ENCODE data around the gene HAPLN2.
"Not testable (repeated sequence)": the region's sequence is repeated elsewhere in the genome, so short reads cannot be mapped to it uniquely, and the experiment has no call there.

The HAPLN2 gene

GRCh38 chr1:156616463-156616862, 2.8 kb upstream of the HAPLN2 start:
- DNase-seq (ENCODE audit: low read depth in 2 of 3, low spot score in 1 of 3), result no peak

DNA sequence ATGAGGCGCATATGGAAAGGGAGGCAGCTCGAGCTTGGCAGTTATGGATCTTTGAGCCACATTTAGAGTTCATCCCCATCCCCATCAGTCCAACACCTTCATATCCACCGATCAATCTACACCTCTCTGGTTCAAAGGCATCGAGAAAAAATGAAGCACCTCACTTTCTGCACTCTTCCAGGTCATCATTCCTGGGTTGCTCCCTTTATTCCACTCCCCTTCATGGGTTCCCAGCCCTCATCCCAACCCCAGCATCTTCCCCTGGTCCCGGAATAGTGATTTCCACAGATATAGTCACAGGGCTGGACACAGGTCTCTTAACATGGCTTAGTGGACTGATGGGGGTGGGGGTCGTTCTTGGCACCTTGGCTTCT, 354 bp downstream of the HAPLN2 start:
- DNase-seq (ENCODE audit: low read depth in 2 of 3, low spot score in 1 of 3), result no peak

DNA sequence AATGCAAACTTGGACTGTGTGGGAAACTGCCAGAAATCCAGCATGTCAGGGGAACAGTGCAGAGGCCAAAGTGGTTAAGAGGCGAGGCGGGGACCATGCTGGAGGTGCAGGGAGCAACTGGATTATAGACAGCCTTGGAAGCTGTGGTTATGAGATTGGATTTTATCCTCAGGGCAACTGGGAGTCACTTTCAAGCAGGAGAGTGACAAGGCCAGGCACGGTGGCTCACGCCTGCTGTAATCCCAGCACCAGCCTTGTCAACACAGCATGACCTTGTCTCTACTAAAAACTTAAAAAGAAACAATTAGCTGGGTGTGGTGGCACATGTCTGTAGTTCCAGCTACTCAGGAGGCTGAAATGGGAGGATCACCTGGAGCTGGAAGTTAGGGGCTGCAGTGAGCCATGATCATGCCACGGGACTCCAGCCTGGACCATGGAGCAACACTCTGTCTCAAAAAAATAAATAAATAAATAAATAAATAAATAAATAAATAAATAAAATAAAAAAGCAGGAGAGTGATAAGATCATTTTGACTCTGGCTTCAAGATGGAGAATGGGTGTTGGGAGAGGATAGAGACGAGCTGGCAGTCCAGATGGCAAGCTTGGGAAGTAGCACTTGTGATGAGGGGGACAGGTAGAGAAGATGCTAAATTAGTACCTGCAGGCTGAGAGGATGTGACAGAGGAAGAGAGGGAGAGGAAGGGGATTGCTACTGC, 3.5 kb downstream of the HAPLN2 start:
- no peak for DNase-seq (ENCODE audit: low read depth in 2 of 3, low spot score in 1 of 3)

DNA sequence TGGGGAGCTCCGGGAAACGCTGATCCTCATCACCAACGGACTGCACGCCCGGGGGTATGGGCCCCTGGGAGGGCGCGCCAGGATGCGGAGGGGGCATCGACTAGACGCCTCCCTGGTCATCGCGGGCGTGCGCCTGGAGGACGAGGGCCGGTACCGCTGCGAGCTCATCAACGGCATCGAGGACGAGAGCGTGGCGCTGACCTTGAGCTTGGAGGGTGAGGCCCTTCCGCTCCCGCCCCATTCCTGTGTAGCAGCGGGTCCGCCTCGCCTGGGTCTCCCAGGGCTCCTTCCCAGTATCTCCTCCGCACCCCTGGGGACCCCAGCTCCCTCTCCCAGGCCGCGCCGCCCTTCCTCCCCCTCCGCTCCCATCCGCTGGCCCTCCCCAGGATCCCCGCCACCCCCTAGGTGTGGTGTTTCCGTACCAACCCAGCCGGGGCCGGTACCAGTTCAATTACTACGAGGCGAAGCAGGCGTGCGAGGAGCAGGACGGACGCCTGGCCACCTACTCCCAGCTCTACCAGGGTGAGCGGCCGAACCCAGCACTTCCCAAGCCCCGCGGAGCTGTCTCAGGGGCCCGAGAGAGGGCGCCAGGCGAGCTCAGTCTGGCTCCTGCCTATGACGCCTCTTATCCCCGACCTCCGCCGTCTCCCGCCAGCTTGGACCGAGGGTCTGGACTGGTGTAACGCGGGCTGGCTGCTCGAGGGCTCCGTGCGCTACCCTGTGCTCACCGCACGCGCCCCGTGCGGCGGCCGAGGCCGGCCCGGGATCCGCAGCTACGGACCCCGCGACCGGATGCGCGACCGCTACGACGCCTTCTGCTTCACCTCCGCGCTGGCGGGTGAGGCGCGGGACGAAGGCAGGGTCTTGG, 5.0 kb downstream of the HAPLN2 start:
- peak in 1 of 3 donors; percentile 39 for DNase-seq (ENCODE audit: low read depth in 2 of 3, low spot score in 1 of 3)

- DNase-seq (ENCODE audit: low read depth in 2 of 3, low spot score in 1 of 3), result no peak
These were observed 5.7 kb downstream of the HAPLN2 start for GRCh38 chr1:156624814-156625435.

DNA sequence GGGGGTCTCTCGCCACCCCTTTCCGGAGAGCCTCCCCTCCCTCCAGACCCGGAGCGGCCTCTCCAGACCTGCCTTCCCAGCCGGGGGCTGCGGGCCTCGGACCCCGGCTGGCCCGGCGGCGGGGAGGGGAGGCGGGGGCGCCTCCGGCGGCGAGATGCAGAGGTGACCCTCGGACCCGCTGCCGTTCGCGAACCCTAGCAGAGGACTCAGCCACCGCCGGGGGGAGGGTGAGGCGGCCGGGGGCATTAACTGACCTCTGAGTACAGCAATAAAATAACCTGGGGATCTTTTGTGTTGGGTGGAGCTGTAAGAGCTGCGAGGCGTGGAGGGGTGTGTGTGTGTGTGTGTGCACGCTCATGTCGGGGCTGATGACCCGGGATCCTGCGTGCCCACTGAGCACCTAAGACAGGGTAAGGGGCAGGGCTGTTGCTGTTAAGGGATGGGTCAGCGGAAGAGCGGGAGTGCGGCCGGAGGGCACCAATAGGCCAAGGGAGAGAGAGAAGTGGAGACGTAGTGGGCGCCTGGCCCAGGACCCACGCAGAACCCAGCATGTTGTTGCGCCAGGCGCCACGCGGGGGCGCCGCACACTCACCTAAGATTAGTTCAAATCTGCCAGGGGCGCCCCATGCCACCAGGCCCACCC, 6.3 kb downstream of the HAPLN2 start:
- peak in 2 of 3 donors; percentile 57 to 72 for DNase-seq (ENCODE audit: low read depth in 2 of 3, low spot score in 1 of 3)

GRCh38 chr1:156626079-156626438, 6.8 kb downstream of the HAPLN2 start:
- no peak for DNase-seq (ENCODE audit: low read depth in 2 of 3, low spot score in 1 of 3)

GRCh38 chr1:156627313-156627880, 8.2 kb downstream of the HAPLN2 start:
- peak in 1 of 3 donors; percentile 30 for DNase-seq (ENCODE audit: low read depth in 2 of 3, low spot score in 1 of 3)

DNA sequence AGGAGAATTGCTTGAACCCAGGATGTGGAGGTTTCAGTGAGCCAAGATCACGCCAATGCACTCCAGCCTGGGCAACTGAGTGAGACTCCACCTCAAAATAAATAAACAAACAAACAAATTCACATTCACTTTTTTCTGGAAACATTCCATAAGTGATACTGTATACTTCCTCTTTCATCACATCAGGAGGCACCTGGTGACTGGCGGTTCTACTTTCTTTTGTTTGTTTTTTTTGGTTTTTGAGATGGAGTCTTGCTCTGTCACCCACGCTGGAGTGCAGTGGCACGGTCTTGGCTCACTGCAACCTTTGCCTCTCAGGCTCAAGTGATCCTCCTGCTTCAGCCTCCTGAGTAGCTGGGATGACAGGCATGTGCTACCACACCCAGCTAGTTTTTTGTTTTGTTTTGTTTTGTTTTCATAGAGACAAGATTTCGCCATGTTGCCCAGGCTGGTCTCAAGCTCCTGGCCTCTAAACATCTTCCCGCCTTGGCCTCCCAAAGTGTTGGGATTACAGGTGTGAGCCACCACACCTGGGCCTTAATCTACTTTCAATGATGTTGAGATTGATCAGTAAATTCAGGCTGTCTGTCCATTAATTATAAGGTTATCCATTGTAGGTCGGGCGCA, 10.7 kb downstream of the HAPLN2 start:
- DNase-seq (ENCODE audit: low read depth in 2 of 3, low spot score in 1 of 3), result no peak

- not testable (repeated sequence) for DNase-seq (ENCODE audit: low read depth in 2 of 3, low spot score in 1 of 3)
These were observed 11.9 kb downstream of the HAPLN2 start for GRCh38 chr1:156631152-156631551.

- DNase-seq (ENCODE audit: low read depth in 2 of 3, low spot score in 1 of 3), result no peak
These were observed 13.1 kb downstream of the HAPLN2 start for GRCh38 chr1:156632355-156632754.

DNA sequence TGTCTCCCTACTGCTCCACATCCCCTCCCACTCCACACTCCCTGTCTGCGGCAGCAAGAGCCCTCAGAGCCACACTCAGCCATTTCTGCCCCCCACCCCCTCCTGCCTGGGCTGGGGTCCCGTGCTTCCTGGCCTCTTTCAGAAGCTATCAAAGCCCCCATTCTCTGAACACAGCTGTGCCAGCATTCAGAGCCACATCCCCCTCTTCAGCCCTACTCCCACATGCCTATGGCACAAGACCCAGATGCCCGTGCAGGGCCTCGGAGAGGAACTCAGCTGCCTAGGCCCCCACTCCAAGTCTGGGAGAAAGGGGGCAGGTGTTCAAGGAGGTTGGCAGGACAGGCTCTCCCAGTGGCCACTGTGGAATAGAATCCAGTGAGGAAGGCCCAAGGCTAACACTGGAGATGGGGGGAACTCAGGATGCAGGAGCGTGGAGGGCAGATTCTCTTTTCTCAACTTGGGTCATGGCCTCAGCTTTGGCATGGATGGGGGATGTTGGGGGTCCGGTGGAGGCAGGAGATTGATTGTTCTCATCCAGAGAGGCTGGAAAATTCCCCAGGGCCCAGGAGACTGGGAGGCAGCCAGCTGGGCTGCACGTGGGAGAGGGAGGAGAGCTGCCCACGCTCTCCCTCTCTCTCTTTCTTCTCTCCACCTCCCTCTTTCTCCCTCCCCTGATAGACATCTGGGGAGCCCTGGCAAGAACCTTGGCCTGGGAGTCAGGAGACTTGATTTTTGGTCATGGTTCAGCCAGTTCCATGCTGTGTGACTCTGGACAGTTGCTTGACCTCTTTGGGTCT, 19.2 kb downstream of the HAPLN2 start:
- DNase-seq (ENCODE audit: low read depth in 2 of 3, low spot score in 1 of 3), result no peak

DNA sequence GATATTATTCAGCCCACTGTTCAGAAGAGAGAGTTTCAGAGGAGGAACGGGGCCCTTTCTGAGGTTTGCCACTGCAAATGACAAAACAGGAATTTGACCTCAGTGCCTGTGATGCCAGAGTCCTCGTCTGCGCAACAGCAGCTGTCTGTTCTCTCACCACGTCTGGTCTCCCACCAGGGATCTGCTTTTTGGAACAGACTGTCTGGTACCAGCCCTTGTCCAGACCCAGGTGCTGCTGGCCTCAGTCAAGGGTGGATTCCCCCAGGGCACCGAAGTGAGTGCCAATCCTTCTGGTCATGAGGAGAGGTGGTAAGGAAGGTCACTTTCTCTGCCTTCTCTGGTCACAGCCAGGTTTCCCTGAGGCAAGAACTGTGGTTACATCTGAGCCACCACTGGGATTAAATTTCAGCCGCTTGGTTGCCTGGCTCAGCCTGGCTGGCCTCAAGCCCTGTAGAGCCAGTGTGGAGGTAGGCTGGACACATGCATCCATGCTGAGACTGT, 20.4 kb downstream of the HAPLN2 start:
- no peak for DNase-seq (ENCODE audit: low read depth in 2 of 3, low spot score in 1 of 3)

- no peak for DNase-seq (ENCODE audit: low read depth in 2 of 3, low spot score in 1 of 3)
These were observed 21.9 kb downstream of the HAPLN2 start for GRCh38 chr1:156640842-156641706.

DNA sequence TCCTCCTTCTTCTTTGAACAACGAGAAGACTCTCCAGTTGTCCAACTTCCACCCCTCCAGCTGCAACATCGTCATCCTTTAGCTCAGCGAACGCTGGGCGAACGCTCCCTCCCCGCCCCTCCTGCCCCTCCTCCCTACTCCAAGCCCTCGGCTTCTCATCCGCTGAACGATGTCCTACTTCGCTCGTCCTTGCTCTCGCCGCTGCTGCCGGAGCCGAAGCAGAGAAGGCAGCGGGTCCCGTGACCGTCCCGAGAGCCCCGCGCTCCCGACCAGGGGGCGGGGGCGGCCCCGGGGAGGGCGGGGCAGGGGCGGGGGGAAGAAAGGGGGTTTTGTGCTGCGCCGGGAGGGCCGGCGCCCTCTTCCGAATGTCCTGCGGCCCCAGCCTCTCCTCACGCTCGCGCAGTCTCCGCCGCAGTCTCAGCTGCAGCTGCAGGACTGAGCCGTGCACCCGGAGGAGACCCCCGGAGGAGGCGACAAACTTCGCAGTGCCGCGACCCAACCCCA, 22.6 kb downstream of the HAPLN2 start, which contains the start of gene BCAN:
Gene BCAN, plus strand, starts transcription at position 357 of the 504 bp plus-strand sequence. CDS start 3,938 bp downstream, outside the sequence.
- no peak for DNase-seq (ENCODE audit: low read depth in 2 of 3, low spot score in 1 of 3)

DNA sequence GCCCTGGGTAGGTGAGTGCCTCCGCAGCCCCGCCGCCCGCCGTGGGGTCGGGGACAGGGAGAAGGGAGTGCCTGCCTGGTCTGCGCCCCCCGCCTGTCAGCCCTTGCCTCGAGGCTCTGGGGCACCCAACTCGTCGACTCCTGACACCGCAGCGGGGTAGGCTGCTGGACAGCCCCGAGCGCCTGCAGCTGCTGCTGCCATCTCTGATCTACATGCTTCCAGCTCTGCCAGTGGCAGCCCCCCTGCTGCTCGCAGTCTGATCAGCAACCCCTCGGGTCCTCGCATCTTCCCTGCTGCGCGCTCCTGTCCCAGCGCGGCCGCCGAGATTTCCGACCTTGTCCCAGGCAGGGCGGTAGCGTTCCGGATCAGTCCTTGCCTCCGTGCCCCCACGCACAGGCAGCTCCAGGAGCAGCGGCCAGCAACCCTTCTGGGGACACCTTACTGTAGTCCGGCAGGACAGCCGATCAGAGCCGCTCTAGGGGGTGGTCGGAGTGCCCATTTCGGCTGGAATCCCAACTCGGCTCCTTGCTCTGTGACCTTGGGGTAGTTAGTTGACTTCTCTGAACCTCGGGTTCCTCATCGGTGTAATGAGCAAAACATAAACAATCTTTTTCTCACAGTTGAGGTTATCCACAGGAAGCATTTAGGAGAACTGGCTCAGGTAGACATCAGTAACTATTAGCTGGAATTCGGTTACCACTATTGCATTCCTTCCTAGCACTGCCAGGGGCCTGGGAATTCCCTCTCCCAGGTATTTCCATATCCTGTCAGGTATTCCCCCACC, 23.2 kb downstream of the HAPLN2 start:
- no peak for DNase-seq (ENCODE audit: low read depth in 2 of 3, low spot score in 1 of 3)

GRCh38 chr1:156643049-156643777, 24.0 kb downstream of the HAPLN2 start:
- no peak for DNase-seq (ENCODE audit: low read depth in 2 of 3, low spot score in 1 of 3)

Measured in stimulated activated CD4-positive, alpha-beta T cell treated with anti-CD3 and anti-CD28 coated beads, Interleukin-12 subunit alpha, Interleukin-12 subunit beta, amount 100 ng/mL, for 48 hours (primary cell).